AG09309 (cell line): ENCODE data around the gene SLC8A1.

Experiments used
- DNase-seq: peaks from one replicate; pipeline ENCODE4 v3.0.0-alpha.2; 2010; ENCODE audit warnings: low read depth
- H3K4me3 ChIP-seq: 2 replicates; pipeline ENCODE4 v1.5.1; 2011; ENCODE audit warnings: mild to moderate bottlenecking, low read depth, low read length, moderate library complexity; ENCODE audit not compliant: control insufficient read depth
- TF ChIP-seq, protein P1 (sequence below): IDR thresholded peaks from 2 replicates; pipeline ENCODE4 v1.5.1; 2011; ENCODE audit warnings: mild to moderate bottlenecking, low read depth, low read length, inconsistent platforms; ENCODE audit not compliant: insufficient read depth, control insufficient read depth; ENCODE audit errors: missing control alignments

The SLC8A1 gene

DNA sequence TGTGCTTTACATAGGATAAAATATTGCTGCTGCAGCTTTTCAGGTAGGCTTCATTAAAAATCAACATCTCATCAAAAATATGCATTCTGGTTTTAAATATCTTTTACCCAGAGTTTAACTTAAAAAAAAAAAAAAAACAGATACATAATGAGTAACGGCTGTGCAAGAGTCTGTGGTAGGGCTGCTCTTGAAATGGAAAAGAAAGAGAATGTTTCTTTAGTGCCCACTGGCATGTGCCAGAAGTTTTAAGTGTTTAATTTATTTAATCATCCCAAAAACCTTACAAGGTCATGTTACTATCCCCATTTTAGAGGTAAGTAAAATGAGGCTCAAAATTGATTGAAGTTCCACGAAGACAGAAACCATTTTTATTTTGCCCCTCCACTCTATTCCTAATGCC is 92.1 kb downstream of the SLC8A1 start:
- TF ChIP-seq, protein P1, sequence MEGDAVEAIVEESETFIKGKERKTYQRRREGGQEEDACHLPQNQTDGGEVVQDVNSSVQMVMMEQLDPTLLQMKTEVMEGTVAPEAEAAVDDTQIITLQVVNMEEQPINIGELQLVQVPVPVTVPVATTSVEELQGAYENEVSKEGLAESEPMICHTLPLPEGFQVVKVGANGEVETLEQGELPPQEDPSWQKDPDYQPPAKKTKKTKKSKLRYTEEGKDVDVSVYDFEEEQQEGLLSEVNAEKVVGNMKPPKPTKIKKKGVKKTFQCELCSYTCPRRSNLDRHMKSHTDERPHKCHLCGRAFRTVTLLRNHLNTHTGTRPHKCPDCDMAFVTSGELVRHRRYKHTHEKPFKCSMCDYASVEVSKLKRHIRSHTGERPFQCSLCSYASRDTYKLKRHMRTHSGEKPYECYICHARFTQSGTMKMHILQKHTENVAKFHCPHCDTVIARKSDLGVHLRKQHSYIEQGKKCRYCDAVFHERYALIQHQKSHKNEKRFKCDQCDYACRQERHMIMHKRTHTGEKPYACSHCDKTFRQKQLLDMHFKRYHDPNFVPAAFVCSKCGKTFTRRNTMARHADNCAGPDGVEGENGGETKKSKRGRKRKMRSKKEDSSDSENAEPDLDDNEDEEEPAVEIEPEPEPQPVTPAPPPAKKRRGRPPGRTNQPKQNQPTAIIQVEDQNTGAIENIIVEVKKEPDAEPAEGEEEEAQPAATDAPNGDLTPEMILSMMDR, result no peak
- no peak overlapping the region for H3K4me3 ChIP-seq
- DNase-seq, result no peak

DNA sequence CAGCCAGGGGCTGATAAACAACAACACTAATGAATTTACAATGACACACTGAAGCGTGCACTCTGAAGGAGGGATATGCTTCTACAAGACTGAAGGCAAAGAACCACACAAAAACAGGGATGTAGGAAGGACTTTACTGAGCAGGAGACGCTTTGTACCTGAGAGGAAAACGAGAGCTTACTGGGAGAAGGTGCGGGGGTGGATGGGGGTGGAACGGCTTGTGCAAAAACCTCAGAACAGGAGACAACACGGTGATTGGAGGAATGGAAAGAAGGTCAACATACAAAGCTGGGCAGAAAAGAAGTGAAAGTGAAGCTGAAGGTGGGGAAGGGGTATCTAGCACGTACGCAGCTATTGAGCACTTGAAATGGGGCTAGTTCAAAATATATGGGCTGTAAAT is 93.1 kb downstream of the SLC8A1 start:
- TF ChIP-seq, protein P1, result no peak
- no peak overlapping the region for H3K4me3 ChIP-seq
- DNase-seq, result no peak

DNA sequence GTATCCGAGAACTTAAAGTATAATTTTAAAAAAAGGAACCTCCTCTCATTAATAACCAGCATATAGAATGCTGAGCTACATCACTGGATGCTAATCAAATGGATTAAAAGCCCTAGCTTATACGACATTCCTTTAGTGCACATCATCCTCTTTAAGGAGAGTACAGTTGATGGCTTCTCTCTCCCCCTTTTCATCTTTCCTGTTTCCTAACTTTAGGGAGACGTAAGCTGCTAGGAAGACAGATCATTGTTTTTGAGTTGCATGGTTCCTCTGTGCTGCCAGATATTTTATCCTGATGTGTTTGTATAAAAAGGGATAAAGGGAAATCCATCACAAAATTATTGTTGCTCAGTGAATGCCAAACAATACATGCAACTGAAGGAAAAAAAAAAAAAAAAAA is 94.2 kb downstream of the SLC8A1 start:
- no peak overlapping the region for H3K4me3 ChIP-seq
- TF ChIP-seq, protein P1, result no peak
- no peak for DNase-seq

DNA sequence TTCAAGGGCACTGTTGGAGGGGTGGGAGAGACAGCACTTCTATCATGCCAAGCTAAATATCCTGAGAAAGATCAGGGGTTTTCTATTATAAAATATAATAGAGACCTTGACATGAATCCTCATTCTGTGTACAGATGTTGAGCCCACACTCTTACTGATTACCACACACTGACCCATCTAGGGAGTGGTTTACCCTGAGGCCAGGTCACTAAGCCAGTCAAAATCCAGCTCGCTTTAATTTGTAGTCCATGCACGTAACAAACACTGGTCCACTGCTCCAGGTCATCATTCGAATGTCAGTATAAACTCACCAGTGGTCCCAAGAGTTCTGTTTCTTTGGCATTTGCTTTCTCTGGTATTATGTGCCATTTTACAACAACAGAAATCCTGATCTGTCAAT is 96.4 kb downstream of the SLC8A1 start:
- TF ChIP-seq, protein P1, result no peak
- no peak overlapping the region for H3K4me3 ChIP-seq
- no peak for DNase-seq

DNA sequence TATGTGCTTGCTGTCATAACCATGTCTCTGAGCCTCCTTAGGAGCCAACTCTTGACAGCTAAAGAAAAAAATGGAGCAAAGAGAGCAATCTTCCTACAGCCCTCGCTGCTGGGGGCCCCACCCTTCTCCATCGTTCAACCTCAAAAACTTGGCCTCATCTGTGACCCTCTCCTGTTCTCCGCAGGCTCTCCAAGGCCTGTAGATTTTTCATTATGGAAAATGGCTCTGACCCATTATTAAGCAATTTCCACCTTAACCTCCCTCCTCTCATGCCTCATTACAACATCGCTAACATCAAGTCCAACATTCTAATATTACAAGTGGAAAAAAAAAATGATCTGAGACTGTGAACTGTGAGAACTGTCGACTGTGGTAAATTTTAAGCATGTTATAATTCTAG is 98.7 kb downstream of the SLC8A1 start:
- H3K4me3 ChIP-seq, result no peak overlapping the region
- TF ChIP-seq, protein P1, result no peak
- no peak for DNase-seq

DNA sequence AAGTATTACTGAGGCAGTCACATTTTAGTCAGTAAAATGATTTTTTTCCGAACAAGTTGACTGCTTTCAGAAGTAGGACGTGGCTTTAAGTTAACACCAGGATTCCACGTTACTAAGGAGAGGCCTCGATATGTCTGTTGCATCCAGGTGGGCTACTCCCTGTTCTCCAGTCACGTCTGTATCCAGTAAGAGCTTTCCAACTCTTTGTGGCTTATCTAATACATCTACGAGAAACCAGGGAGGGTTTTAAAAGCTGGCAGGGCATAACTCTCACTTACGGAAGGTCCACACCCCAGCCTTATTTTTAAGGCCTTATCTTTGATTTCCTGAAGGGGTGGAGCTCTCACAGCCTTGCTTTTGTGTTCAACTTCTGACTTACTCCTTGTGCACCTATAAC is 99.2 kb downstream of the SLC8A1 start:
- TF ChIP-seq, protein P1, result no peak
- no peak for DNase-seq
- no peak overlapping the region for H3K4me3 ChIP-seq

DNA sequence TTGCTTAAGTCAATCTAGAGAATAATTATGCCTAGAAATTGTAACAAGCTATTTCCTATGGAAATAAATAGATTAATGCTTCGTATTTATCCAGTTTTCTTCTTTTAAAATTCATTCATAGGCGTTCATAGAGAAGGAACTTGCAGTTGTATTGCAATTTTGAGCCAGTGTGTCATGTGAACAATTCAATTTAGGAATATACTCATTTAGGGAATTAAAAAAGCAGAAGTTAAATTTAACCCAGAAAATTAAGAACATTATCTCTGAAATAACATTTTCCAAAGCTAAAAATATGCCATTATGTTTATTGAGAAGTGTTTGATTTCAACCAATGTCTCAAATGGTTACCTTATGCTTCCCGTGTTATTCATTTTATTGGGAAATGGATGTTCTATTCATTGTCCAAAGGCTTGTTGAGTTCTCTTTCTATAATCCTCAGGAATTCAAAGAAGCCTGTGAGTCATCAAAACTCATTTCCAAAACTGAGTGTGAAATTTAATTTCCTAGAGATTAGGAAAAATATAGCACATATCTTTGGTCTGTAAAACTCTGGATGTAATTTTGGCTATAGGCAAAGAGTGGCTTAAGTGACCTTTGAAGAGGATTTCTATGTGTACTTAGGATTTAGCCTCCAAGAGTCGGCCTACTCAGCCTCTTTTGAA is 99.7 kb downstream of the SLC8A1 start:
- H3K4me3 ChIP-seq, result no peak overlapping the region
- TF ChIP-seq, protein P1, result no peak
- DNase-seq, result no peak
